H9 (cell line): ENCODE results near the gene MAJIN. TPM values are rescaled to one million over a fixed set of nuclear protein-coding genes. Genes with fewer than 3 reads are reported as not detected.

ENCODE experiments used
- DNase-seq: peaks from one replicate; pipeline ENCODE4 v3.0.0-alpha.2; 2017
- H2AFZ ChIP-seq: one replicate; pipeline ENCODE4 v1.6.1; 2013; ENCODE audit warnings: mild to moderate bottlenecking, low read length, control low read depth, moderate library complexity
- H2AK5ac ChIP-seq: 2 replicates; pipeline ENCODE4 v1.6.1; 2013; ENCODE audit warnings: low read length, control low read depth, mixed read lengths; ENCODE audit not compliant: insufficient read length
- H2BK120ac ChIP-seq: one replicate; pipeline ENCODE4 v1.6.1; 2013; ENCODE audit warnings: low read depth, mild to moderate bottlenecking, low read length, control low read depth, inconsistent platforms; ENCODE audit not compliant: poor library complexity, severe bottlenecking
- H2BK12ac ChIP-seq: 2 replicates; pipeline ENCODE4 v1.6.1; 2013; ENCODE audit warnings: low read length, control low read depth, mixed read lengths, low read depth; ENCODE audit not compliant: insufficient read length
- H2BK15ac ChIP-seq: 2 replicates; pipeline ENCODE4 v1.6.1; 2013; ENCODE audit warnings: low read depth, low read length, control low read depth
- H2BK20ac ChIP-seq: one replicate; pipeline ENCODE4 v1.6.1; 2013; ENCODE audit warnings: low read depth, mild to moderate bottlenecking, low read length, control low read depth, inconsistent platforms; ENCODE audit not compliant: poor library complexity, severe bottlenecking
- H2BK5ac ChIP-seq: 2 replicates; pipeline ENCODE4 v1.6.1; 2013; ENCODE audit warnings: low read length, control low read depth, mixed read lengths; ENCODE audit not compliant: insufficient read length
- H3K14ac ChIP-seq: 2 replicates; pipeline ENCODE4 v1.6.1; 2013; ENCODE audit warnings: low read length, control low read depth; ENCODE audit not compliant: insufficient read depth
- H3K18ac ChIP-seq: 2 replicates; pipeline ENCODE4 v1.6.1; 2013; ENCODE audit warnings: low read depth, mild to moderate bottlenecking, mixed read lengths, low read length, control low read depth; ENCODE audit not compliant: insufficient read length
- H3K23ac ChIP-seq: 2 replicates; pipeline ENCODE4 v1.6.1; 2013; ENCODE audit warnings: low read length, control low read depth, mixed read lengths, low read depth; ENCODE audit not compliant: insufficient read length
- H3K23me2 ChIP-seq: 2 replicates; pipeline ENCODE4 v1.6.1; 2013; ENCODE audit warnings: low read depth, mild to moderate bottlenecking, mixed read lengths, low read length, control low read depth; ENCODE audit not compliant: insufficient read length, poor library complexity, severe bottlenecking
- H3K27ac ChIP-seq: 2 replicates; pipeline ENCODE4 v1.5.1; 2013; ENCODE audit warnings: low read length, control low read depth, mixed read lengths, low read depth; ENCODE audit not compliant: insufficient read length
- H3K27me3 ChIP-seq: 2 replicates; pipeline ENCODE4 v1.6.1; 2013; ENCODE audit warnings: low read length, control low read depth, inconsistent platforms; ENCODE audit not compliant: insufficient read depth
- H3K4ac ChIP-seq: 2 replicates; pipeline ENCODE4 v1.6.1; 2013; ENCODE audit warnings: low read depth, mild to moderate bottlenecking, control low read depth, inconsistent platforms, low read length, moderate library complexity
- H3K4me1 ChIP-seq: 2 replicates; pipeline ENCODE4 v1.6.1; 2013; ENCODE audit warnings: low read length, control low read depth, inconsistent platforms; ENCODE audit not compliant: insufficient read depth
- H3K4me2 ChIP-seq: 2 replicates; pipeline ENCODE4 v1.6.1; 2013; ENCODE audit warnings: low read length, control low read depth, mixed read lengths; ENCODE audit not compliant: insufficient read length, insufficient read depth
- H3K56ac ChIP-seq: 2 replicates; pipeline ENCODE4 v1.6.1; 2013; ENCODE audit warnings: low read depth, mild to moderate bottlenecking, mixed read lengths, low read length, control low read depth; ENCODE audit not compliant: insufficient read length
- H3K79me1 ChIP-seq: 2 replicates; pipeline ENCODE4 v1.6.1; 2013; ENCODE audit warnings: low read depth, mild to moderate bottlenecking, moderate library complexity, low read length, control low read depth, inconsistent platforms; ENCODE audit not compliant: insufficient read depth, poor library complexity, severe bottlenecking
- H3K79me2 ChIP-seq: 2 replicates; pipeline ENCODE4 v1.6.1; 2013; ENCODE audit warnings: low read length, control low read depth, inconsistent platforms; ENCODE audit not compliant: insufficient read depth
- H3K9ac ChIP-seq: 2 replicates; pipeline ENCODE4 v1.6.1; 2013; ENCODE audit warnings: low read length, control low read depth, mixed read lengths; ENCODE audit not compliant: insufficient read length; ENCODE audit errors: extremely low read depth
- H3K9me3 ChIP-seq: one replicate; pipeline ENCODE4 v1.6.1; 2013; ENCODE audit warnings: low read depth, low read length, inconsistent platforms; ENCODE audit not compliant: control insufficient read depth
- H3T11ph ChIP-seq: one replicate; pipeline ENCODE4 v1.6.1; 2013; ENCODE audit warnings: mild to moderate bottlenecking, low read length, control low read depth, inconsistent platforms
- H4K20me1 ChIP-seq: one replicate; pipeline ENCODE4 v1.6.1; 2013; ENCODE audit not compliant: control insufficient read depth, insufficient read length, insufficient read depth
- H4K5ac ChIP-seq: 2 replicates; pipeline ENCODE4 v1.6.1; 2013; ENCODE audit warnings: low read depth, mild to moderate bottlenecking, mixed read lengths, low read length, control low read depth; ENCODE audit not compliant: insufficient read length
- H4K8ac ChIP-seq: replicated peaks from 2 replicates; pipeline ENCODE4 v1.6.1; 2013; ENCODE audit warnings: low read length, control low read depth, mixed read lengths, low read depth; ENCODE audit not compliant: insufficient read length
- H4K91ac ChIP-seq: 2 replicates; pipeline ENCODE4 v1.6.1; 2013; ENCODE audit warnings: low read depth, mild to moderate bottlenecking, moderate library complexity, mixed read lengths, low read length, control low read depth; ENCODE audit not compliant: insufficient read length
- H3K27ac Mint-ChIP-seq, 3 experiments: 2 replicates in 2 of 3; 3 replicates in 1 of 3; pipeline ENCODE4 v1.8.0; 2020 to 2021; ENCODE audit warnings: mixed read lengths in 3 of 3, mild to moderate bottlenecking in 1 of 3, moderate library complexity in 1 of 3
- H3K27me3 Mint-ChIP-seq: 2 replicates; pipeline ENCODE4 v1.8.0; 2021; ENCODE audit warnings: low read depth, mild to moderate bottlenecking, moderate library complexity, mixed read lengths
- H3K36me3 Mint-ChIP-seq, 3 experiments: 2 replicates in 2 of 3; 3 replicates in 1 of 3; pipeline ENCODE4 v1.8.0; 2020 to 2021; ENCODE audit warnings: low read depth in 3 of 3, mixed read lengths in 3 of 3; ENCODE audit not compliant: insufficient read depth in 1 of 3
- H3K4me1 Mint-ChIP-seq, 2 experiments: 2 replicates each; pipeline ENCODE4 v1.8.0; 2020; ENCODE audit warnings: mixed read lengths in 2 of 2
- H3K4me3 Mint-ChIP-seq, 2 experiments: 2 replicates in 1 of 2; 3 replicates in 1 of 2; pipeline ENCODE4 v1.8.0; 2020 to 2021; ENCODE audit warnings: mild to moderate bottlenecking in 2 of 2, mixed read lengths in 2 of 2, moderate library complexity in 1 of 2
- H3K9me3 Mint-ChIP-seq, 2 experiments: 2 replicates in 1 of 2; 3 replicates in 1 of 2; pipeline ENCODE4 v1.8.0; 2020; ENCODE audit warnings: mild to moderate bottlenecking in 2 of 2, mixed read lengths in 2 of 2, moderate library complexity in 1 of 2
- WGBS: extraction: QIAGEN DNeasy Blood & Tissue Kit; methylation state at CpG from one replicate; pipeline ENCODE4 v1.1.7; 2013; ENCODE audit warnings: missing lambda C conversion rate, low lambda C conversion rate, mixed read lengths; ENCODE audit not compliant: insufficient read length; ENCODE audit errors: extremely low coverage; 5-methylcytosine and 5-hydroxymethylcytosine counted together
- total RNA-seq: library from RNA; stranded (reverse); gene quantifications from 2 replicates; pipeline ENCODE4 v1.2.1, GENCODE V29; 2021
- TF ChIP-seq, protein P1 (sequence below): fragments of 200-600 bp; sonication (generic); conservative IDR thresholded peaks from 3 replicates; pipeline ENCODE4 v1.8.0; 2021; ENCODE audit warnings: antibody characterized with exemption, mild to moderate bottlenecking

The MAJIN gene
- total RNA-seq, 1 experiment from 2014 or later: not detected

- Histone ChIP-seq H2BK120ac (peak within 1 kb of the TSS; percentile 2), H3K56ac (no peak within 1 kb of the TSS), H4K20me1 (no peaks in the 10 kb centered on the region), H2BK15ac (no peak within 1 kb of the TSS), H2BK20ac (no peak within 1 kb of the TSS), H3T11ph (no peak within 1 kb of the TSS), H3K14ac (0 out of 2 replicates have a peak within 1 kb of the TSS, but pooled peaks have one; percentile 39), H3K9me3 (no peaks in the 10 kb centered on the region), H3K27ac (no peak within 1 kb of the TSS), H3K23ac (no peak within 1 kb of the TSS), H4K8ac (no peak within 1 kb of the TSS), H2AFZ (peak within 1 kb of the TSS; percentile 79), H3K79me2 (no peaks in the 10 kb centered on the region), H3K18ac (peak within 1 kb of the TSS; percentile 36), H2BK5ac (no peak within 1 kb of the TSS), H3K4me1 (peaks cover 4% of the 10 kb centered on the region; the same call in 1 of the 2 replicates), H2BK12ac (peak within 1 kb of the TSS; percentile 28), H3K4me2 (peak within 1 kb of the TSS; percentile 16), H3K79me1 (no peaks in the 10 kb centered on the region), H3K9ac (no peak within 1 kb of the TSS), H2AK5ac (no peak within 1 kb of the TSS), H3K4ac (no peak within 1 kb of the TSS), H3K23me2 (no peaks in the 10 kb centered on the region), H4K91ac (no peak within 1 kb of the TSS), H4K5ac (no peak within 1 kb of the TSS), H3K27me3 (no peaks in the 10 kb centered on the region)
- Mint-ChIP-seq H3K4me3 (peak within 1 kb of the TSS; percentile 44 to 48), H3K4me1 (peaks cover 17 to 21% of the 10 kb centered on the region in 2 experiments), H3K36me3 (no peaks in the 10 kb centered on the region), H3K27me3 (no peaks in the 10 kb centered on the region; the same call in 1 of the 2 replicates), H3K9me3 (no peaks in the 10 kb centered on the region), H3K27ac (peak within 1 kb of the TSS; percentile 33 to 96 (median 71); a peak in 6 of 7 replicates)
- DNase-seq: peak; percentile 90
- TF ChIP-seq, protein P1, sequence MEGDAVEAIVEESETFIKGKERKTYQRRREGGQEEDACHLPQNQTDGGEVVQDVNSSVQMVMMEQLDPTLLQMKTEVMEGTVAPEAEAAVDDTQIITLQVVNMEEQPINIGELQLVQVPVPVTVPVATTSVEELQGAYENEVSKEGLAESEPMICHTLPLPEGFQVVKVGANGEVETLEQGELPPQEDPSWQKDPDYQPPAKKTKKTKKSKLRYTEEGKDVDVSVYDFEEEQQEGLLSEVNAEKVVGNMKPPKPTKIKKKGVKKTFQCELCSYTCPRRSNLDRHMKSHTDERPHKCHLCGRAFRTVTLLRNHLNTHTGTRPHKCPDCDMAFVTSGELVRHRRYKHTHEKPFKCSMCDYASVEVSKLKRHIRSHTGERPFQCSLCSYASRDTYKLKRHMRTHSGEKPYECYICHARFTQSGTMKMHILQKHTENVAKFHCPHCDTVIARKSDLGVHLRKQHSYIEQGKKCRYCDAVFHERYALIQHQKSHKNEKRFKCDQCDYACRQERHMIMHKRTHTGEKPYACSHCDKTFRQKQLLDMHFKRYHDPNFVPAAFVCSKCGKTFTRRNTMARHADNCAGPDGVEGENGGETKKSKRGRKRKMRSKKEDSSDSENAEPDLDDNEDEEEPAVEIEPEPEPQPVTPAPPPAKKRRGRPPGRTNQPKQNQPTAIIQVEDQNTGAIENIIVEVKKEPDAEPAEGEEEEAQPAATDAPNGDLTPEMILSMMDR: peak; percentile 69
- WGBS: no CpG with 5 or more reads among the region's 9 CpGs
Observed at GRCh38 chr11:64996710-64997380, 24.9 kb upstream of the MAJIN start, which contains the start of gene BATF2. BATF2 (minus strand) TSS chr11:64996971; CDS start chr11:64996914, 57 bp downstream.
